Endothelial cell of umbilical vein (primary cell): ENCODE data around the gene TREX2.

Source experiments
- CTCF ChIP-seq, 2 donors: IDR thresholded peaks; 1 replicate in 1 of 2; 2 replicates in 1 of 2; pipeline ENCODE4 v1.5.1; 2011; ENCODE audit warnings: low read length in 2 of 2, mild to moderate bottlenecking in 2 of 2, moderate library complexity in 2 of 2, control low read depth in 1 of 2, inconsistent platforms in 1 of 2, low read depth in 1 of 2; ENCODE audit not compliant: insufficient read depth in 1 of 2; ENCODE audit errors: extremely low read depth in 1 of 2
- EZH2 ChIP-seq: IDR thresholded peaks from 2 replicates; pipeline ENCODE4 v1.6.1; 2012; ENCODE audit warnings: borderline replicate concordance, low read depth, mild to moderate bottlenecking, moderate library complexity, low read length, inconsistent platforms; ENCODE audit not compliant: severe bottlenecking
- FOS ChIP-seq: IDR thresholded peaks from 2 replicates; pipeline ENCODE4 v1.6.1; 2011; ENCODE audit warnings: mild to moderate bottlenecking, low read length, moderate library complexity, borderline replicate concordance; ENCODE audit not compliant: insufficient read depth
- GATA2 ChIP-seq: IDR thresholded peaks from 2 replicates; pipeline ENCODE4 v1.7.0; 2011; ENCODE audit warnings: low read depth, mild to moderate bottlenecking, moderate library complexity, mixed read lengths, low read length; ENCODE audit not compliant: insufficient read length, insufficient read depth
- JUN ChIP-seq: IDR thresholded peaks from 2 replicates; pipeline ENCODE4 v1.6.1; 2011; ENCODE audit warnings: borderline replicate concordance, low read depth; ENCODE audit not compliant: insufficient read length, insufficient read depth
- MAX ChIP-seq: IDR thresholded peaks from 2 replicates; pipeline ENCODE4 v1.6.1; 2011; ENCODE audit not compliant: insufficient read depth, insufficient read length
- POLR2A ChIP-seq: IDR thresholded peaks from 2 replicates; pipeline ENCODE4 v1.6.1; 2012; ENCODE audit warnings: low read depth, mild to moderate bottlenecking, control low read depth, low read length
- POLR2AphosphoS5 ChIP-seq: IDR thresholded peaks from 2 replicates; pipeline ENCODE4 v1.6.1; 2012; ENCODE audit warnings: low read depth, mild to moderate bottlenecking, control low read depth, low read length, moderate library complexity; ENCODE audit not compliant: insufficient read depth

GRCh38 chrX:153490217-153490930 is 44.5 kb upstream of the TREX2 start:
- TF ChIP-seq EZH2 = no peak
- TF ChIP-seq CTCF (IDR thresholded peaks at IDR 0.05; ENCODE audit: extremely low read depth in 1 of 2, insufficient read depth in 1 of 2, low read depth in 1 of 2, low read length in 2 of 2) = no peak
- TF ChIP-seq POLR2A = no peak
- TF ChIP-seq GATA2 = no peak
- TF ChIP-seq MAX = no peak
- TF ChIP-seq POLR2AphosphoS5 = no peak
- no peak for TF ChIP-seq FOS
- no peak for TF ChIP-seq JUN
